ENCODE data around the gene TCF7. TPM values are rescaled to one million over a fixed set of nuclear protein-coding genes. Genes with fewer than 3 reads are reported as not detected.

Gene TCF7
- total RNA-seq, 1 experiment from 2014 or later, result 18.2 TPM

DNA sequence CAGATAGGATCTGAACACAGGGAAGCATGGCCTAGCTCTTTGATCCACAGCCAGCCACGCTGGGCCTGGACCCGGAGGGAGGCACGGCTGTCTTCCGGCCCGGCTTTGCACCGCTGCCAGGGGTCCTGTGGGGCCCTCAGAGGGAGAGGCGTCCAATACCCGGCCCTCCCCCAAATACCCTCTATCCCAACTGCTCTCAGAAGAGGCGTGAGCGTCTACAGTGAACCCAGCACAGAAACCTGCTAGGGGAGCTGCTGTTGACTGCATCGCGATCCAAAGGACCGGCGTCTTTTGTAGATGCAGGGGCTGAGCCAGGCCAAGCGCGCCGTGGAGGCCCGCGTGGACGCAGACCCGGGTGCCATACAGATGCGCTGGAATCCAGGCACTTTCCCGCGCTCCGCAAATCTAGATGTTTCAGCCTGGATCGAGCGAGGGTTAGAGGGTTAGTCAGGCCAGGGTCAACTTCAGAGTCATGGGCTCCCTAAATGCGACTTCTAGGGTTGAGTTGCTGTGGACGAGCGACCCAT, 1.1 kb upstream of the TCF7 start:
- no peak for DNase-seq
- H4K91ac ChIP-seq (ENCODE audit: insufficient read length, low read depth, low read length), result no peak overlapping the region
- H3K4me3 Mint-ChIP-seq, result peak overlapping the region; percentile 71 to 87
- no peaks in the 10 kb centered on the region; a peak in 1 of 5 replicates for H3K9me3 Mint-ChIP-seq
- peak overlapping the region; percentile 34 for H3K9ac ChIP-seq (ENCODE audit: extremely low read depth, insufficient read length, low read length)
- H4K20me1 ChIP-seq (ENCODE audit: control insufficient read depth, insufficient read depth, insufficient read length), result peaks cover 3% of the 10 kb centered on the region
- H3K14ac ChIP-seq (ENCODE audit: insufficient read depth, low read length), result 0 out of 2 replicates have a peak overlapping the region, but pooled peaks have one; percentile 41
- H3K4ac ChIP-seq (ENCODE audit: low read depth, low read length), result no peak overlapping the region
- no peaks in the 10 kb centered on the region for H3K9me3 ChIP-seq (ENCODE audit: control insufficient read depth, low read depth, low read length)
- no peak overlapping the region for H2BK120ac ChIP-seq (ENCODE audit: low read depth, low read length, poor library complexity, severe bottlenecking)
- no peak overlapping the region for H2BK20ac ChIP-seq (ENCODE audit: low read depth, low read length, poor library complexity, severe bottlenecking)
- H2BK5ac ChIP-seq (ENCODE audit: insufficient read length, low read length), result no peak overlapping the region
- H2AFZ ChIP-seq (ENCODE audit: low read length), result no peak overlapping the region
- no peaks in the 10 kb centered on the region for H3K4me1 ChIP-seq (ENCODE audit: insufficient read depth, low read length)
- H3K36me3 Mint-ChIP-seq (ENCODE audit: insufficient read depth in 1 of 3, low read depth in 3 of 3), result peaks cover 0 to 10% (median 4%) of the 10 kb centered on the region in 3 experiments; a peak in 4 of 7 replicates
- no peak overlapping the region for H4K5ac ChIP-seq (ENCODE audit: insufficient read length, low read depth, low read length)
- no peak overlapping the region for H3K23ac ChIP-seq (ENCODE audit: insufficient read length, low read depth, low read length)
- H2AK5ac ChIP-seq (ENCODE audit: insufficient read length, low read length), result no peak overlapping the region
- H3K27me3 ChIP-seq (ENCODE audit: insufficient read depth, low read length), result peaks cover 22% of the 10 kb centered on the region
- no peak overlapping the region for H3K56ac ChIP-seq (ENCODE audit: insufficient read length, low read depth, low read length)
- no peak overlapping the region for H3T11ph ChIP-seq (ENCODE audit: low read length)
- no peak overlapping the region for H3K27ac ChIP-seq (ENCODE audit: insufficient read length, low read depth, low read length)
- H3K4me2 ChIP-seq (ENCODE audit: insufficient read depth, insufficient read length, low read length), result peak overlapping the region; percentile 86
- H2BK12ac ChIP-seq (ENCODE audit: insufficient read length, low read depth, low read length), result no peak overlapping the region
- H3K79me2 ChIP-seq (ENCODE audit: insufficient read depth, low read length), result no peaks in the 10 kb centered on the region
- no peak overlapping the region for H2BK15ac ChIP-seq (ENCODE audit: low read depth, low read length)
- TF ChIP-seq, protein P1, sequence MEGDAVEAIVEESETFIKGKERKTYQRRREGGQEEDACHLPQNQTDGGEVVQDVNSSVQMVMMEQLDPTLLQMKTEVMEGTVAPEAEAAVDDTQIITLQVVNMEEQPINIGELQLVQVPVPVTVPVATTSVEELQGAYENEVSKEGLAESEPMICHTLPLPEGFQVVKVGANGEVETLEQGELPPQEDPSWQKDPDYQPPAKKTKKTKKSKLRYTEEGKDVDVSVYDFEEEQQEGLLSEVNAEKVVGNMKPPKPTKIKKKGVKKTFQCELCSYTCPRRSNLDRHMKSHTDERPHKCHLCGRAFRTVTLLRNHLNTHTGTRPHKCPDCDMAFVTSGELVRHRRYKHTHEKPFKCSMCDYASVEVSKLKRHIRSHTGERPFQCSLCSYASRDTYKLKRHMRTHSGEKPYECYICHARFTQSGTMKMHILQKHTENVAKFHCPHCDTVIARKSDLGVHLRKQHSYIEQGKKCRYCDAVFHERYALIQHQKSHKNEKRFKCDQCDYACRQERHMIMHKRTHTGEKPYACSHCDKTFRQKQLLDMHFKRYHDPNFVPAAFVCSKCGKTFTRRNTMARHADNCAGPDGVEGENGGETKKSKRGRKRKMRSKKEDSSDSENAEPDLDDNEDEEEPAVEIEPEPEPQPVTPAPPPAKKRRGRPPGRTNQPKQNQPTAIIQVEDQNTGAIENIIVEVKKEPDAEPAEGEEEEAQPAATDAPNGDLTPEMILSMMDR (conservative IDR thresholded peaks at IDR 0.05), result no peak
- H3K27me3 Mint-ChIP-seq (ENCODE audit: low read depth), result peaks cover 43% of the 10 kb centered on the region
- H3K4me1 Mint-ChIP-seq, result peaks cover 14 to 16% of the 10 kb centered on the region in 2 experiments
- no peak overlapping the region for H4K8ac ChIP-seq (replicated peaks; ENCODE audit: insufficient read length, low read depth, low read length)
- no peaks in the 10 kb centered on the region for H3K79me1 ChIP-seq (ENCODE audit: insufficient read depth, low read depth, low read length, poor library complexity, severe bottlenecking)
- H3K23me2 ChIP-seq (ENCODE audit: insufficient read length, low read depth, low read length, poor library complexity, severe bottlenecking), result peaks cover 14% of the 10 kb centered on the region
- H3K27ac Mint-ChIP-seq, result no peak overlapping the region; a peak in 1 of 7 replicates
- WGBS (ENCODE audit: extremely low coverage, insufficient read length, low lambda C conversion rate), result no CpG with 5 or more reads among the region's 30 CpGs
- no peak overlapping the region for H3K18ac ChIP-seq (ENCODE audit: insufficient read length, low read depth, low read length)

All from H9 (cell line).